ENCODE measurements around the gene NSDHL. TPM values are rescaled to one million over a fixed set of nuclear protein-coding genes. Genes with fewer than 3 reads are reported as not detected.

The NSDHL gene
- total and polyA plus RNA-seq, 2 experiments from 2014 or later: 32.4 to 34.3 TPM

DNA sequence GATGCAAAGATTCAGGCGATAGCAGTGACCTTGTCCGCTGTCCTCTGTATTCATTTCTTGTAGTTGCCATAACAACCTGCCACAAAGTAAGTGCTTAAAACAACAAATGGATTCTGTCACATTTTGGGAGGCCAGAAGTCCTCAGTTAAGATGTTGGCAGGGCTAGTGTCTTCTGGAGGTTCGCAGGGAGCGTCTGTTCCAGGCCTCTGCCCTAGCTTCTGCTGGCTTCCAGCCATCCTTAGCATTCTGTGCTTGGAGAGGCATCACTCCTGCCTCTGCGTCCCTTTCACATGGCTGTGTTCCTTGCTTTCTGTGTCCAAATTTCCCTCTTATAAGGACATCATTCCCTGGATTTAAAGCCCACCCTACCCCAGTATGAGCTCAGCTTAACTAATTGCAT, 35.5 kb downstream of the NSDHL start:
- TF ChIP-seq ZNF114 (CRISPR knock-in tag; IDR thresholded peaks at IDR 0.05) (no peak), CREB1 (CRISPR knock-in tag; IDR thresholded peaks at IDR 0.05; ENCODE audit: low read depth) (no peak), JUNB (IDR thresholded peaks at IDR 0.05; ENCODE audit: unreplicated experiment) (no peak), STAT1 (IDR thresholded peaks at IDR 0.05; ENCODE audit: unreplicated experiment) (no peak), EZH2phosphoT487 (IDR thresholded peaks at IDR 0.05; ENCODE audit: unreplicated experiment) (no peak), ETS1 (IDR thresholded peaks at IDR 0.05) (no peak), ZNF331 (CRISPR knock-in tag; IDR thresholded peaks at IDR 0.05; ENCODE audit: low read depth) (no peak), EZH2 (IDR thresholded peaks at IDR 0.05; ENCODE audit: low read depth, unreplicated experiment) (no peak), NANOG (IDR thresholded peaks at IDR 0.05; ENCODE audit: borderline replicate concordance) (no peak), REST (IDR thresholded peaks at IDR 0.05; ENCODE audit: unreplicated experiment) (no peak), ZNF462 (CRISPR knock-in tag; IDR thresholded peaks at IDR 0.05) (no peak), POLR2AphosphoS5 (IDR thresholded peaks at IDR 0.05; ENCODE audit: low read depth) (no peak)
- TF ChIP-seq, protein P1, sequence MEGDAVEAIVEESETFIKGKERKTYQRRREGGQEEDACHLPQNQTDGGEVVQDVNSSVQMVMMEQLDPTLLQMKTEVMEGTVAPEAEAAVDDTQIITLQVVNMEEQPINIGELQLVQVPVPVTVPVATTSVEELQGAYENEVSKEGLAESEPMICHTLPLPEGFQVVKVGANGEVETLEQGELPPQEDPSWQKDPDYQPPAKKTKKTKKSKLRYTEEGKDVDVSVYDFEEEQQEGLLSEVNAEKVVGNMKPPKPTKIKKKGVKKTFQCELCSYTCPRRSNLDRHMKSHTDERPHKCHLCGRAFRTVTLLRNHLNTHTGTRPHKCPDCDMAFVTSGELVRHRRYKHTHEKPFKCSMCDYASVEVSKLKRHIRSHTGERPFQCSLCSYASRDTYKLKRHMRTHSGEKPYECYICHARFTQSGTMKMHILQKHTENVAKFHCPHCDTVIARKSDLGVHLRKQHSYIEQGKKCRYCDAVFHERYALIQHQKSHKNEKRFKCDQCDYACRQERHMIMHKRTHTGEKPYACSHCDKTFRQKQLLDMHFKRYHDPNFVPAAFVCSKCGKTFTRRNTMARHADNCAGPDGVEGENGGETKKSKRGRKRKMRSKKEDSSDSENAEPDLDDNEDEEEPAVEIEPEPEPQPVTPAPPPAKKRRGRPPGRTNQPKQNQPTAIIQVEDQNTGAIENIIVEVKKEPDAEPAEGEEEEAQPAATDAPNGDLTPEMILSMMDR (conservative IDR thresholded peaks at IDR 0.05; ENCODE audit: low read depth in 2 of 2): no peak
- H3F3A ChIP-seq (replicated peaks; ENCODE audit: low read depth): no peaks in the 10 kb centered on the region
- Mint-ChIP-seq H3K4me3 (no peak overlapping the region), H3K9me3 (no peaks in the 10 kb centered on the region; the same call in 2 of the 3 replicates), H3K4me1 (no peaks in the 10 kb centered on the region), H3K27me3 (ENCODE audit: insufficient read depth, low read depth, poor library complexity) (no peaks in the 10 kb centered on the region), H3K36me3 (ENCODE audit: low read depth) (peaks cover 41% of the 10 kb centered on the region), H3K27ac (no peak overlapping the region)
- ATAC-seq: no peak
- H3K27ac ChIP-seq (ENCODE audit: low read depth): no peak overlapping the region
- DNase-seq (ENCODE audit: low spot score): no peak
- H4K20me1 ChIP-seq (replicated peaks; ENCODE audit: insufficient read depth): no peaks in the 10 kb centered on the region
- no peaks in the 10 kb centered on the region for H3K4me1 ChIP-seq (ENCODE audit: insufficient read depth)
- H3K4me3 ChIP-seq: no peak overlapping the region
- H3K4me2 ChIP-seq: no peak overlapping the region
- H3K36me3 ChIP-seq (ENCODE audit: insufficient read depth): no peaks in the 10 kb centered on the region
- no peaks in the 10 kb centered on the region for H3K79me2 ChIP-seq (replicated peaks; ENCODE audit: insufficient read depth)
- H2AFZ ChIP-seq: no peak overlapping the region
- H3K9me2 ChIP-seq (ENCODE audit: insufficient read depth): no peaks in the 10 kb centered on the region
- H3K27me3 ChIP-seq (ENCODE audit: insufficient read depth): no peaks in the 10 kb centered on the region
